Measurements from ENCODE around the gene CCR2. TPM values are rescaled to one million over a fixed set of nuclear protein-coding genes. Genes with fewer than 3 reads are reported as not detected.

The CCR2 gene
- 1 to 10 TPM in 1 of 4 donors, under 1 TPM in 3; 0.15 to 1.4 (median 0.80) TPM for total RNA-seq

DNA sequence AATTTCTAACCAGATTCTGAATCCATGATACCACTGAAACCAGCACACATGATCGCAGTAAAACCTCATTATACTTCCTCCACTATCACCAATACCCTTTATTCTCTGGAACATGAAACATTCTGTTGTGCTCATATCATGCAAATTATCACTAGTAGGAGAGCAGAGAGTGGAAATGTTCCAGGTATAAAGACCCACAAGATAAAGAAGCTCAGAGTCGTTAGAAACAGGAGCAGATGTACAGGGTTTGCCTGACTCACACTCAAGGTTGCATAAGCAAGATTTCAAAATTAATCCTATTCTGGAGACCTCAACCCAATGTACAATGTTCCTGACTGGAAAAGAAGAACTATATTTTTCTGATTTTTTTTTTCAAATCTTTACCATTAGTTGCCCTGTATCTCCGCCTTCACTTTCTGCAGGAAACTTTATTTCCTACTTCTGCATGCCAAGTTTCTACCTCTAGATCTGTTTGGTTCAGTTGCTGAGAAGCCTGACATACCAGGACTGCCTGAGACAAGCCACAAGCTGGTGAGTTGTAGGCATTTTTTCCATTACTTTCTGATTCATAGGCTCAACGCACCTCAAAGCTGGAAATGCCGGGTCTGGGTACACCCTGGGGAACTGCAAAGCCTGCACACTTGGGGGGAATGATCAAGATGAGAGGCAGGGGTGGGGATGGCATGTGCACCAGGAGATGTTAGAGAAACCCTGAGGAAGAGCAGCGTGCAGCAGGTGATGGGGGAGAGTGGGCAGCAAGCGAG is at the start of gene CCR2:
CCR2 (plus strand) TSS at position 465 of the 764 bp plus-strand sequence. CDS start 3,417 bp downstream, outside the sequence.
- intact Hi-C loops (cut with DNase I; ENCODE audit: low total_unique reads), result no loop called here
- Histone ChIP-seq H3K4me3 (no peak within 1 kb of the TSS), H3K9me3 (no peaks in the 10 kb centered on the region), H3K27me3 (peaks cover 0 to 9% (median 0%) of the 10 kb centered on the region in 3 donors), H3K27ac (no peak within 1 kb of the TSS), H3K36me3 (no peaks in the 10 kb centered on the region), H3K4me1 (no peaks in the 10 kb centered on the region)
- TF ChIP-seq POLR2A (IDR thresholded peaks at IDR 0.05), result no peak
- no peak for TF ChIP-seq CTCF (IDR thresholded peaks at IDR 0.05 in 4 of 5, conservative IDR thresholded peaks at IDR 0.05 in 1 of 5)
- DNase-seq (no peak), ATAC-seq (no peak)
- in situ Hi-C loops (cut with MboI; ENCODE audit: low sequenced_read_pairs in 4 of 4), result loop anchor here in 1 of 4 donors (25.0 kb wide), 2 partner anchors 267 to 417 kb away; partner anchors contain the start of gene CXCR6

GRCh38 chr3:46304739-46305138 is 49.2 kb upstream of the CCR2 start:
- H3K27me3 ChIP-seq, result no peaks in the 10 kb centered on the region

DNA sequence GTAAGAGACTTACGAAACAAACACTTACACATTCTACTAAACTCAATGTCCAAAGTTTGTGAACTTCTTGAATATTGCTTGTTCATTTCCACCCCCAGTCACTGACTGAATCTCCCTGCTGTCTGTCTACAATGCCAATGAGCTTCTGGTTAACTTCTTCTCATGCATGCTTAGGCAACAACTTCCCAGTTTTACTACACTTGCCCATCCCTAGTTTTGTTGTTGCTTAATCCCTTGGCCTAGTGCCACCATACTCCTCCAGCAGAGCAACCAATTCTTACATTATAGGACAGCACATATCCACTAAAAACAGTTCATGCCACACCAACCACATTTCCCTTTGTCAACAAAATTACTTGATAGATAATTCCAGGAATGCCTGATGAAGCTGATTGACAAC is 40.9 kb upstream of the CCR2 start:
- Histone ChIP-seq H3K27me3 (peaks cover 0 to 5% (median 0%) of the 10 kb centered on the region in 3 donors), H3K27ac (no peak overlapping the region), H3K36me3 (no peaks in the 10 kb centered on the region), H3K4me1 (no peaks in the 10 kb centered on the region), H3K9me3 (no peaks in the 10 kb centered on the region), H3K4me3 (no peak overlapping the region)
- peak in 1 of 2 donors; percentile 51 for ATAC-seq
- intact Hi-C loops (cut with DNase I; ENCODE audit: low total_unique reads), result no loop called here
- DNase-seq, result peak; percentile 15 to 21
- TF ChIP-seq CTCF (IDR thresholded peaks at IDR 0.05 in 4 of 5, conservative IDR thresholded peaks at IDR 0.05 in 1 of 5), result no peak
- no peak for TF ChIP-seq POLR2A (IDR thresholded peaks at IDR 0.05)
- in situ Hi-C loops (cut with MboI; ENCODE audit: low sequenced_read_pairs in 4 of 4), result no loop called here

More at GRCh38 chr3:46304739-46305138, 49.2 kb upstream of the CCR2 start:
- in situ Hi-C loops (cut with MboI; ENCODE audit: low sequenced_read_pairs in 4 of 4), result no loop called here
- no peaks in the 10 kb centered on the region for H3K4me1 ChIP-seq
- no peak overlapping the region for H3K4me3 ChIP-seq
- H3K27ac ChIP-seq, result no peak overlapping the region
- no peaks in the 10 kb centered on the region for H3K36me3 ChIP-seq
- DNase-seq, result no peak
- ATAC-seq, result no peak
- H3K9me3 ChIP-seq, result no peaks in the 10 kb centered on the region
- intact Hi-C loops (cut with DNase I; ENCODE audit: low total_unique reads), result no loop called here
- TF ChIP-seq POLR2A (IDR thresholded peaks at IDR 0.05), result no peak
- no peak for TF ChIP-seq CTCF (IDR thresholded peaks at IDR 0.05 in 4 of 5, conservative IDR thresholded peaks at IDR 0.05 in 1 of 5)

DNA sequence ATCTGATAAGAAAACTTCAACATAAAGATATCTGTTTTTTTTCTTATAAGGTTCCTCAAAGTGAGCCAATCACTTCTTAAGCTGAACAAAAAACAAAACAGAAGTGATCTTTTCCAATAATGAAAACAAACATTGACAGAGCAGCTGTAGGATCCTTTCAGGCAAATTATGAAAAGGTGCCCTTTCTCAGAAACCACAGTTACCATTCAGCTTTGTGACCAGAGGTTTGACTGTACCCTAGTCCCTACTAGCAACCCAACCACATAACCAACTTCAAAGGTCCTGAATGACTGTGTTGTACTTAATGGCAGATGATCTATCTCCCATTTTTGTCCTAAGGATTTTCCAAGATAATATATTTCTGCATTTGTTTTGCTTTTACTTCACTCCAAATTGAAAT is 39.4 kb upstream of the CCR2 start:
- H3K4me1 ChIP-seq, result no peaks in the 10 kb centered on the region
- no peak overlapping the region for H3K27ac ChIP-seq
- no peaks in the 10 kb centered on the region for H3K36me3 ChIP-seq
- in situ Hi-C loops (cut with MboI; ENCODE audit: low sequenced_read_pairs in 4 of 4) (no loop called here), intact Hi-C loops (cut with DNase I; ENCODE audit: low total_unique reads) (no loop called here)
- TF ChIP-seq CTCF (IDR thresholded peaks at IDR 0.05 in 4 of 5, conservative IDR thresholded peaks at IDR 0.05 in 1 of 5) (no peak), POLR2A (IDR thresholded peaks at IDR 0.05) (no peak)
- H3K9me3 ChIP-seq, result no peaks in the 10 kb centered on the region
- ATAC-seq (no peak), DNase-seq (no peak)
- no peak overlapping the region for H3K4me3 ChIP-seq
- H3K27me3 ChIP-seq, result peaks cover 0 to 5% (median 0%) of the 10 kb centered on the region in 3 donors
